HG03571 (cell line): Measurements from ENCODE around the gene FHOD3.

ENCODE experiments used
- ATAC-seq: cut with Tn5 transposase; IDR thresholded peaks from one replicate; pipeline ENCODE4 v1.9.1; 2021; ENCODE audit not compliant: unreplicated experiment

The FHOD3 gene

DNA sequence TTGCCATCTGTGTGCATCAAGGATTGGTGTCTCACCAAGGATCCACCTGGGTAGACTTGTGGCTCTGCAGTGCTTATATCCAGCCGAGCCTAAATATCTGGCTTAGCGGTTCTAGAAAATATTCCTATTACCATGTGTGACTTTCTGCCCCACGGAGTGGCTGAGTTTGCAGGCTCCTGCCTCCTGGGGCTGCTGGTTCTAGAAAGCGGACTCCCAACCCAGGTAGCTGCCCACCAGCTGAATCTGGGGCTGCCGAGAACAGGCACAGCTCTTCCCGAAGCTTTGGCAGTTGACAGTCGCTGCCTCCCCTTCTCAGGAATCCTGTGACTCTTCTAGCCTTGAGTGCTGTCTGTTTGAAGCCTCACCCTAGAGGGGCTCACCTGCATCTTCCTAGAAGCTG is 426.7 kb downstream of the FHOD3 start:
- no peak for ATAC-seq

DNA sequence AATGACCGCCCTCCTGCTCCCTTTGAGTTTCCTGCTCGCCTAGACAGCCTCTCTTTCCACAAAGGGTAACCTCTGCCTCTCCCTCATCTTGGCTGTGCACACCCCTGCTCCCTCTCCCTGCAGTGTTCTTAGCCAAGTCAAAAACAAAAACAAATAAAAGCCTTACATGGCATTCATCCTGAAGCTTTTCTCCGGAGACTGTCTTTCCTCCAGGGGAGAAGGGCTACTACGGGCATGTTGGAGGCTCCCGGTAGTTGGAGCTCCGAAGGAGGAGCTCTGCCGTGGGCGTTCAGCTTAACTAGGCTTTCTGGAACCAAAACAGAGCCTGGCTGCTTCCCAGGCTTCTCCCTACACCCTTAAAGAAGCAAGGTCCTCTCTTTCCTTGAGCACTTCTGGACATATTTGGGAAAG is 427.1 kb downstream of the FHOD3 start:
- ATAC-seq = no peak

GRCh38 chr18:36728345-36728744 is 430.8 kb downstream of the FHOD3 start:
- ATAC-seq = no peak

DNA sequence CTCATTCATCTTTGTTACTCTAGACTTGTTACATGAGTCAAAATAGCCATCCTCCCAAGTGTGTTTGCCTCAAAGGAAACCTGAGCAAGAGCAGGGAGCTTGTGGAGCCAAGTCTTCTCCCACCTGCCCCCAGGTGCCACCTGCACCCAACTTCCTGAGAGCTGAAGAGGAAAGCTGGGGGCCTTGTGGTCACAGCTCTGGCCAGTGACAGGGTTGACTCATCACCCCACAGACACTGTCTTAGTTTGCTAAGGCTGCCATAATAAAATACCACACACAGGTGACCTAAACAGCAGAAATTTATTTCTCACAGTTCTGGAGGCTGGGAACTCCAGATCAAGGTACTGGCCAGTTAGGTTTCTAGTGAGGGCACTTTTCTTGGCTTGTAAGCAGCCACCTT is 431.7 kb downstream of the FHOD3 start:
- no peak for ATAC-seq

DNA sequence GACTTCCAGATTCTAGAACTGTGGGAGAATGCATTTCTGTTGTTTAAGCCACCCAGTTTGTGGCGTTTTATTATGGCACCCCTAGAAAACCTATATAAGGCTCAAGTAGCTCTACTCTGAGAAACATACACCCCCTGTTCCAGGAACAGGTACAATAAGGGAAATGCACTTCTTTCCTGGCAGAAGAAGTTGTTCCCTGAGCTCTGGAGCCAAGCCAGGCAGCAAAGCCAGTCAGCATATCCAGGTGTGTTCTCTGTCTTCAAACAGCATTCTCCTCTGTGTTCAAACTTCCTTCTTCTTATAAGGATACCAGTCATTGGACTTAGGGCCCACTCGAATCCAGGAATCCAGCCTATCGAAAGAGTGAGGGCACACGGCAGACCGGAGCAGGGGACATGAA is 434.8 kb downstream of the FHOD3 start:
- ATAC-seq = no peak

GRCh38 chr18:36733150-36733549 is 435.6 kb downstream of the FHOD3 start:
- ATAC-seq = no peak

DNA sequence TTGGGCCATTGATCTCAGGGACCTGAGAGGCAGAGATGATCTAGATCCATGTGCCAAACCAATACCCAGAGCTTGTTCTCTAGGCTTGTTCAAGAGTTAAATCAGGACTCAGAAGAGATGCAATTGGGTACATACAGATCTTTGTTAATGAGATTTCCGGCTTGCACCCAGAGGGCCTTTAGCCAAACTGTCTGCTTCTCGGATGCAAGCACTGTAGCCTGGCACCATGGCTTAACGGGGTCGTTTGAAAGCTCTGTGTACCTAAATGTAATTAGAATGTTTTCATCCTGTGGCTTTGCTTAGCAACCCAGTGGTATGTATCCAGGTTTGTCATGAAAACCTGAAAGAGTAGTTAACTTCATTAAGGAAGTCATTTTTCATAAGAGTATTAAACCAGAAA is 437.1 kb downstream of the FHOD3 start:
- no peak for ATAC-seq

DNA sequence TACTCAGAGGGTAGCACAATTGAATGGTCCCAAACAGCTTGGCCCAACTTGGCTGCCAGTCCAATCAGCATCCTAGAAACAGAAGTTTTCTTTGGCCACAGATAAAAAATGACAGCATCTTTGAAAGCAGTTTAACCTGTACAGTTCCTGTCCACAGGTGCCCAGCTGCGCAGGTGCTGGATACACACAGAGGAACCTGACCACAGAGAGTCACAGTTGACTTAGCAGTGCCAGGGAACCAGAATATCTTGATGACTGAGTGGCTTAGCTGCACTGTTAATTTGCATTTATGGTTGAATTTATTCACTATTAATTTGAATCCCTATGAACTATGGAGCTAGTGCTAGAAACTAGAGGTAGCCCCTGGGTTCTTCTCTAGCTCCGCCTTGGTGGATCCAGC is 437.6 kb downstream of the FHOD3 start:
- no peak for ATAC-seq

GRCh38 chr18:36736094-36736493 is 438.6 kb downstream of the FHOD3 start:
- ATAC-seq = no peak

GRCh38 chr18:36737316-36737715 is 439.8 kb downstream of the FHOD3 start:
- ATAC-seq = no peak

GRCh38 chr18:36744261-36744876 is 446.9 kb downstream of the FHOD3 start:
- ATAC-seq = no peak

- no peak for ATAC-seq
These were observed 447.9 kb downstream of the FHOD3 start for GRCh38 chr18:36745219-36745975.

DNA sequence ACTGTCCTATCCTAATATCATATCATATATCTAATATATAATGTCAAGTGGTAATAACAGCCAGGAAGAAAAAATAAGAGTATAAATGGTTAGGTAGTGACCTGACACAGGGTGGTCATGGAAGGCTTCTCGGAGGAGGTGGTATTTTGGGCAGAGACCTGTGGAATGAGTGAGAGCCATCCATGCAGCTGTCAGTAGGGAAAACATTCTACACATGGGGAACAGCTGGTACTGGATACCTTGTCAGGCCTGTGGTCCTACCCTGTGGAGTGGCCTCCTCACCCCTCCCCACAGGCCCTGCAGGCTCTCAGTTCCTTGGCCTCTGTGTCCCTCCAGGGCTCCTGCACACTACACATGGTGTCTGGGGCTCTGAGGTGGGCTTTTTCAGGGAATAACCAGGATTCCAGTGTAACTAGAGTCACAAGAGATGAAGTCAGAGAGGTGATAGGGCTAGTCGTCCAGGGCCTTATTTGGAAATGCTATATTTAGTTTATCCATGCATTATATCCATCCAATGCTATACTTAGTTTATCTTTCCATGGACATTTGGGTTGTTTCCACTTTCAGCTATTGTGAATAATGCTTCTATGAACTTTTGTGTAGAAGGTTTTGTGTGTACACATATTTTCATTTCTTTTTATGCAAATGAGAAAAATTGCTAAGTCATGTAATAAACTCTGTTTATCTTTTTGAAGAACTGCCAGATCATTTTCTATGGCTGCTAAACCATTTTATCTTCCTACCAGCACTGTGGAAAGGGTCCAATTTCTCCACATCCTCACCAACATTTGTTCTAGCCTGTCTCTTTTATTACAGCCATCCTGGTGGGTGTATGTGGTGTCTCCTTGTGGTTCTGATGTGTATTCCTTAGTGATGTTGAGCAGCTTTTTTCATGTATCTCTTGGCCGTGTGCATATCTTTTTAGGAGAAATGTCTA is 455.7 kb downstream of the FHOD3 start:
- no peak for ATAC-seq

DNA sequence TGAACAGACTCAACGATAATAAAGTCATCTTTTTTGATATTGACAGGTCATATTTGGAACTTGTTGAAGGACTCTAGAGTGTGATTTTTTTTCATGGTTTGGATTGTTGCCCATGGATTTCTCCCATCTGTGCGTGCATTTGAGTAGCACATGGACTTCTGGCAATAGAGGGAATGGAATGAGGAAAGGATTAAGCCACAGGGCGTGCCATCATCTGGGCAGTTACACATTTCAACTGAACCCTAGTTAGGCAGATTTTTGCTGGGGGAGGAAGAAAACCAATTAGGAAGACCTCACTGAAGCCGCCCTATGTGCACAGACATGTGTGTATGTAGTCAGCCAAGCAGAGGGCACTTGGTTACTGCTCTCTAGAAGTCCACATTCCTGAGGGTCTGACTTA is 458.7 kb downstream of the FHOD3 start:
- ATAC-seq = no peak

GRCh38 chr18:36757081-36757480 is 459.6 kb downstream of the FHOD3 start:
- ATAC-seq = no peak

GRCh38 chr18:36757991-36758390 is 460.5 kb downstream of the FHOD3 start:
- ATAC-seq = no peak

- ATAC-seq = no peak
These were observed 461.1 kb downstream of the FHOD3 start for GRCh38 chr18:36758623-36759022.

- no peak for ATAC-seq
These were observed 461.8 kb downstream of the FHOD3 start for GRCh38 chr18:36759167-36759776.

- no peak for ATAC-seq
These were observed 463.1 kb downstream of the FHOD3 start for GRCh38 chr18:36760598-36760997.

- ATAC-seq = no peak
These were observed 463.7 kb downstream of the FHOD3 start for GRCh38 chr18:36761186-36761698.

DNA sequence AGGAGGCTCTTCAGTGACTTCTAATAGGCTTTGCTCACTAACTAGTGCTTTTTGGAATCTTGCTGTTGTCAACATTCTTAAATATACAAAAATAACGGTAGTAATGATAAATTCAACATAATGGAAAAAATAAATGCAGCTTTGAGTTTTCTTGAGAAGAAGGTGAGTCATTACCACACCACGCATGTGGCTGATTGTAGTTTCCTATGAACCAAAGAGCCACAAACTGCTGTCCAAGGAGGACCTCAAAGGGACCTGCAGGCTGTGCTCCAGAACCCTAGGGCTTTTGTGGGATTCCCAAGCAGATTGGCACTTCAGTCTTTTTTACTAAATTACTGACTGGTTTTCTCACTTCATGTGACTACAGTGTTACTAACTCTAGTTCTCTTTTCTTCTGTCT is 464.6 kb downstream of the FHOD3 start:
- ATAC-seq = no peak
